GM23338 (cell line): ENCODE measurements around the gene PRLH. TPM values are rescaled to one million over a fixed set of nuclear protein-coding genes. Genes with fewer than 3 reads are reported as not detected.

Experiments
- ATAC-seq: fragments of 200-7000 bp; cut with Tn5 transposase; 3 replicates; pipeline ENCODE4 v1.9.1; 2020
- DNase-seq: peaks from one replicate; pipeline ENCODE4 v3.0.0-alpha.2; 2015; ENCODE audit warnings: low spot score
- H2AFZ ChIP-seq: fragments of 200-600 bp; sonication (generic); 2 replicates; pipeline ENCODE4 v1.8.0; 2016; ENCODE audit warnings: antibody characterized with exemption, mild to moderate bottlenecking, moderate library complexity
- H3F3A ChIP-seq: fragments of 200-600 bp; sonication (generic); replicated peaks from 2 replicates; pipeline ENCODE4 v1.8.0; 2017; ENCODE audit warnings: antibody characterized with exemption, mixed run types, low read depth
- H3K27ac ChIP-seq: fragments of 200-600 bp; sonication (generic); 2 replicates; pipeline ENCODE4 v1.6.1; 2016; ENCODE audit warnings: low read depth
- H3K27me3 ChIP-seq: fragments of 200-600 bp; sonication (generic); 2 replicates; pipeline ENCODE4 v1.8.0; 2016; ENCODE audit warnings: mild to moderate bottlenecking, mixed run types, moderate library complexity; ENCODE audit not compliant: insufficient read depth
- H3K36me3 ChIP-seq: fragments of 200-600 bp; sonication (generic); 2 replicates; pipeline ENCODE4 v1.8.0; 2016; ENCODE audit warnings: mild to moderate bottlenecking; ENCODE audit not compliant: insufficient read depth
- H3K4me1 ChIP-seq: fragments of 200-600 bp; sonication (generic); 2 replicates; pipeline ENCODE4 v1.8.0; 2016; ENCODE audit warnings: mild to moderate bottlenecking, moderate library complexity; ENCODE audit not compliant: insufficient read depth
- H3K4me2 ChIP-seq: fragments of 200-600 bp; sonication (generic); 2 replicates; pipeline ENCODE4 v1.7.1; 2017; ENCODE audit warnings: mixed run types
- H3K4me3 ChIP-seq: fragments of 200-600 bp; sonication (generic); 2 replicates; pipeline ENCODE4 v1.6.1; 2016; ENCODE audit warnings: mixed run types
- H3K79me2 ChIP-seq: fragments of 200-600 bp; sonication (generic); replicated peaks from 2 replicates; pipeline ENCODE4 v1.8.0; 2017; ENCODE audit warnings: mild to moderate bottlenecking; ENCODE audit not compliant: insufficient read depth
- H3K9me2 ChIP-seq: fragments of 200-600 bp; sonication (generic); 2 replicates; pipeline ENCODE4 v1.8.0; 2017; ENCODE audit not compliant: insufficient read depth
- H4K20me1 ChIP-seq: fragments of 200-600 bp; sonication (generic); replicated peaks from 2 replicates; pipeline ENCODE4 v1.8.0; 2017; ENCODE audit warnings: mild to moderate bottlenecking; ENCODE audit not compliant: insufficient read depth
- H3K27ac Mint-ChIP-seq: 2 replicates; pipeline ENCODE4 v1.8.0; 2020; ENCODE audit warnings: inconsistent platforms, mild to moderate bottlenecking, moderate library complexity, mixed read lengths
- H3K27me3 Mint-ChIP-seq: 3 replicates; pipeline ENCODE4 v1.8.0; 2022; ENCODE audit warnings: low read depth, mild to moderate bottlenecking, moderate library complexity, mixed read lengths, inconsistent platforms; ENCODE audit not compliant: insufficient read depth, poor library complexity
- H3K36me3 Mint-ChIP-seq: 3 replicates; pipeline ENCODE4 v1.8.0; 2021; ENCODE audit warnings: low read depth, mild to moderate bottlenecking, inconsistent platforms, moderate library complexity, mixed read lengths
- H3K4me1 Mint-ChIP-seq: 3 replicates; pipeline ENCODE4 v1.8.0; 2020; ENCODE audit warnings: mild to moderate bottlenecking, inconsistent platforms, mixed read lengths
- H3K4me3 Mint-ChIP-seq: 3 replicates; pipeline ENCODE4 v1.8.0; 2021; ENCODE audit warnings: moderate library complexity, mild to moderate bottlenecking, inconsistent platforms, mixed read lengths
- H3K9me3 Mint-ChIP-seq: 3 replicates; pipeline ENCODE4 v1.8.0; 2020; ENCODE audit warnings: moderate library complexity, mild to moderate bottlenecking, inconsistent platforms, mixed read lengths
- CTCF ChIP-seq, 2 experiments: fragments of 200-600 bp in 1 of 2; sonication (generic) in 1 of 2; conservative IDR thresholded peaks; 2 replicates each; pipeline versions ENCODE4 v1.5.1 to v1.6.1; 2016 to 2017; ENCODE audit warnings: antibody characterized with exemption in 2 of 2, low read depth in 2 of 2, mild to moderate bottlenecking in 2 of 2, moderate library complexity in 1 of 2
- polyA plus RNA-seq: library from polyadenylated mRNA; unstranded; fragments of >200 nt; fragmentation: Nextera tagmentation; extraction: Ambion mirVana; gene quantifications from 2 replicates; pipeline ENCODE4 v1.2.1, GENCODE V29; 2016
- total RNA-seq: library from RNA; depleted of rRNA; stranded (reverse); fragments of >200 nt; shearing (Covaris generic); gene quantifications from 2 replicates; pipeline ENCODE4 v1.2.3, GENCODE V29; 2014
- TF ChIP-seq, protein P1 (sequence below): fragments of 250-450 bp; sonication (Bioruptor Pico); IDR thresholded peaks from 2 replicates; pipeline ENCODE4 v1.5.0; 2020; ENCODE audit warnings: mild to moderate bottlenecking, moderate library complexity

PRLH gene
- total and polyA plus RNA-seq, 2 experiments from 2014 or later: not detected

- TF ChIP-seq CTCF (conservative IDR thresholded peaks at IDR 0.05; ENCODE audit: low read depth in 2 of 2): peak in 1 of 2 experiments; percentile 50; a peak in 2 of 4 replicates
- TF ChIP-seq, protein P1, sequence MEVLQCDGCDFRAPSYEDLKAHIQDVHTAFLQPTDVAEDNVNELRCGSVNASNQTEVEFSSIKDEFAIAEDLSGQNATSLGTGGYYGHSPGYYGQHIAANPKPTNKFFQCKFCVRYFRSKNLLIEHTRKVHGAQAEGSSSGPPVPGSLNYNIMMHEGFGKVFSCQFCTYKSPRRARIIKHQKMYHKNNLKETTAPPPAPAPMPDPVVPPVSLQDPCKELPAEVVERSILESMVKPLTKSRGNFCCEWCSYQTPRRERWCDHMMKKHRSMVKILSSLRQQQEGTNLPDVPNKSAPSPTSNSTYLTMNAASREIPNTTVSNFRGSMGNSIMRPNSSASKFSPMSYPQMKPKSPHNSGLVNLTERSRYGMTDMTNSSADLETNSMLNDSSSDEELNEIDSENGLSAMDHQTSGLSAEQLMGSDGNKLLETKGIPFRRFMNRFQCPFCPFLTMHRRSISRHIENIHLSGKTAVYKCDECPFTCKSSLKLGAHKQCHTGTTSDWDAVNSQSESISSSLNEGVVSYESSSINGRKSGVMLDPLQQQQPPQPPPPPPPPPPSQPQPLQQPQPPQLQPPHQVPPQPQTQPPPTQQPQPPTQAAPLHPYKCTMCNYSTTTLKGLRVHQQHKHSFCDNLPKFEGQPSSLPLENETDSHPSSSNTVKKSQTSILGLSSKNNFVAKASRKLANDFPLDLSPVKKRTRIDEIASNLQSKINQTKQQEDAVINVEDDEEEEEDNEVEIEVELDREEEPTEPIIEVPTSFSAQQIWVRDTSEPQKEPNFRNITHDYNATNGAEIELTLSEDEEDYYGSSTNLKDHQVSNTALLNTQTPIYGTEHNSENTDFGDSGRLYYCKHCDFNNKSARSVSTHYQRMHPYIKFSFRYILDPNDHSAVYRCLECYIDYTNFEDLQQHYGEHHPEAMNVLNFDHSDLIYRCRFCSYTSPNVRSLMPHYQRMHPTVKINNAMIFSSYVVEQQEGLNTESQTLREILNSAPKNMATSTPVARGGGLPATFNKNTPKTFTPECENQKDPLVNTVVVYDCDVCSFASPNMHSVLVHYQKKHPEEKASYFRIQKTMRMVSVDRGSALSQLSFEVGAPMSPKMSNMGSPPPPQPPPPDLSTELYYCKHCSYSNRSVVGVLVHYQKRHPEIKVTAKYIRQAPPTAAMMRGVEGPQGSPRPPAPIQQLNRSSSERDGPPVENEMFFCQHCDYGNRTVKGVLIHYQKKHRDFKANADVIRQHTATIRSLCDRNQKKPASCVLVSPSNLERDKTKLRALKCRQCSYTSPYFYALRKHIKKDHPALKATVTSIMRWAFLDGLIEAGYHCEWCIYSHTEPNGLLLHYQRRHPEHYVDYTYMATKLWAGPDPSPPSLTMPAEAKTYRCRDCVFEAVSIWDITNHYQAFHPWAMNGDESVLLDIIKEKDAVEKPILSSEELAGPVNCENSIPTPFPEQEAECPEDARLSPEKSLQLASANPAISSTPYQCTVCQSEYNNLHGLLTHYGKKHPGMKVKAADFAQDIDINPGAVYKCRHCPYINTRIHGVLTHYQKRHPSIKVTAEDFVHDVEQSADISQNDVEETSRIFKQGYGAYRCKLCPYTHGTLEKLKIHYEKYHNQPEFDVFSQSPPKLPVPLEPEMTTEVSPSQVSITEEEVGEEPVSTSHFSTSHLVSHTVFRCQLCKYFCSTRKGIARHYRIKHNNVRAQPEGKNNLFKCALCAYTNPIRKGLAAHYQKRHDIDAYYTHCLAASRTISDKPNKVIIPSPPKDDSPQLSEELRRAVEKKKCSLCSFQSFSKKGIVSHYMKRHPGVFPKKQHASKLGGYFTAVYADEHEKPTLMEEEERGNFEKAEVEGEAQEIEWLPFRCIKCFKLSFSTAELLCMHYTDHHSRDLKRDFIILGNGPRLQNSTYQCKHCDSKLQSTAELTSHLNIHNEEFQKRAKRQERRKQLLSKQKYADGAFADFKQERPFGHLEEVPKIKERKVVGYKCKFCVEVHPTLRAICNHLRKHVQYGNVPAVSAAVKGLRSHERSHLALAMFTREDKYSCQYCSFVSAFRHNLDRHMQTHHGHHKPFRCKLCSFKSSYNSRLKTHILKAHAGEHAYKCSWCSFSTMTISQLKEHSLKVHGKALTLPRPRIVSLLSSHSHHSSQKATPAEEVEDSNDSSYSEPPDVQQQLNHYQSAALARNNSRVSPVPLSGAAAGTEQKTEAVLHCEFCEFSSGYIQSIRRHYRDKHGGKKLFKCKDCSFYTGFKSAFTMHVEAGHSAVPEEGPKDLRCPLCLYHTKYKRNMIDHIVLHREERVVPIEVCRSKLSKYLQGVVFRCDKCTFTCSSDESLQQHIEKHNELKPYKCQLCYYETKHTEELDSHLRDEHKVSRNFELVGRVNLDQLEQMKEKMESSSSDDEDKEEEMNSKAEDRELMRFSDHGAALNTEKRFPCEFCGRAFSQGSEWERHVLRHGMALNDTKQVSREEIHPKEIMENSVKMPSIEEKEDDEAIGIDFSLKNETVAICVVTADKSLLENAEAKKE (CRISPR knock-in tag): no peak
- ATAC-seq (peak; percentile 19), DNase-seq (no peak)
- Histone ChIP-seq H4K20me1 (no peaks in the 10 kb centered on the region), H3K4me1 (peaks cover 24% of the 10 kb centered on the region), H3K36me3 (no peaks in the 10 kb centered on the region), H3K4me2 (no peak overlapping the region), H3K27me3 (no peaks in the 10 kb centered on the region), H3K27ac (no peak overlapping the region), H3F3A (peaks cover 2% of the 10 kb centered on the region; the same call in 1 of the 2 replicates), H3K4me3 (no peak overlapping the region), H3K9me2 (0 out of 2 replicates have a peak, but pooled peaks cover 4% of the 10 kb centered on the region), H3K79me2 (no peaks in the 10 kb centered on the region), H2AFZ (no peak overlapping the region)
- Mint-ChIP-seq H3K27me3 (peaks cover 40% of the 10 kb centered on the region), H3K36me3 (peaks cover 17% of the 10 kb centered on the region), H3K4me3 (no peak overlapping the region), H3K9me3 (peaks cover 25% of the 10 kb centered on the region), H3K27ac (no peak overlapping the region), H3K4me1 (peaks cover 52% of the 10 kb centered on the region)
These were observed 36.0 kb downstream of the PRLH start for GRCh38 chr2:237602409-237602808.
